K562 (cell line): ENCODE measurements around the gene CNOT4. TPM values are rescaled to one million over a fixed set of nuclear protein-coding genes. Genes with fewer than 3 reads are reported as not detected.

Source experiments
- CBX3 ChIP-seq, 2 experiments: IDR thresholded peaks; 1 replicate in 1 of 2; 2 replicates in 1 of 2; pipeline ENCODE4 v1.6.1; 2012; ENCODE audit warnings: inconsistent platforms in 2 of 2, low read length in 2 of 2, borderline replicate concordance in 1 of 2, control low read depth in 1 of 2
- CCAR2 ChIP-seq: fragments of 200-400 bp; formaldehyde crosslinking; IDR thresholded peaks from 2 replicates; pipeline ENCODE4 v1.6.1; 2017; ENCODE audit warnings: mild to moderate bottlenecking, low read depth, low read length
- ZBTB1 ChIP-seq: sonication (generic); formaldehyde crosslinking; IDR thresholded peaks from 2 replicates; pipeline ENCODE4 v1.8.1; 2023; ENCODE audit warnings: missing genetic modification reagents, low read depth, mild to moderate bottlenecking, borderline replicate concordance
- polyA plus RNA-seq, 8 experiments: library from polyadenylated mRNA; depleted of rRNA in 4 of 8; stranded (reverse) in 5 of 8; unstranded in 3 of 8; fragments of >200 nt; fragmentation: Nextera tagmentation in 2 of 8; fragmentation: Illumina TruSeq in 1 of 8; extraction: Ambion mirVana in 2 of 8; extraction: Trizol in 1 of 8; gene quantifications; 2 replicates each; pipeline versions ENCODE4 v1.2.1 to v1.2.3, GENCODE V29; 2011 to 2014; ENCODE audit warnings: inconsistent platforms in 1 of 8, missing spikeins in 1 of 8
- total RNA-seq, 7 experiments: library from RNA; depleted of rRNA in 6 of 7; stranded (reverse); fragments of >200 nt in 6 of 7; fragmentation: Illumina TruSeq in 2 of 7; extraction: Trizol in 2 of 7; gene quantifications; 2 replicates each; pipeline versions ENCODE4 v1.2.1 to v1.2.3, GENCODE V29; 2011 to 2021; ENCODE audit warnings: low replicate concordance in 1 of 7
- TF ChIP-seq, protein P1 (sequence below): fragments of 200-800 bp; sonication (Bioruptor generic); IDR thresholded peaks from 2 replicates; pipeline ENCODE4 v1.6.1; 2016; ENCODE audit warnings: missing genetic modification characterization, missing compliant biosample characterization
- TF ChIP-seq, protein P2 (sequence below): fragments of 450-650 bp; IDR thresholded peaks from 2 replicates; pipeline ENCODE4 v1.6.1; 2016; ENCODE audit warnings: low read depth
- TF ChIP-seq, protein P3 (sequence below): fragments of 450-650 bp; formaldehyde crosslinking; conservative IDR thresholded peaks from 2 replicates; pipeline ENCODE4 v1.4.0; 2022; ENCODE audit warnings: mild to moderate bottlenecking, missing genetic modification characterization
- TF ChIP-seq, protein P4 (sequence below), 2 experiments: fragments of 200-800 bp in 1 of 2; sonication (Bioruptor generic) in 1 of 2; sonication (generic) in 1 of 2; formaldehyde crosslinking in 1 of 2; IDR thresholded peaks in 1 of 2; conservative IDR thresholded peaks in 1 of 2; 2 replicates each; pipeline versions ENCODE4 v1.5.0 to v1.6.1; 2016 to 2020; ENCODE audit warnings: missing compliant biosample characterization in 1 of 2, missing genetic modification characterization in 1 of 2, missing genetic modification reagents in 1 of 2

The CNOT4 gene
- total and polyA plus RNA-seq, 9 of the 15 experiments (the other 6 are each of a cell fraction or from before 2014, with no cell fraction given), result 8.6 to 24.1 (median 15.4) TPM

DNA sequence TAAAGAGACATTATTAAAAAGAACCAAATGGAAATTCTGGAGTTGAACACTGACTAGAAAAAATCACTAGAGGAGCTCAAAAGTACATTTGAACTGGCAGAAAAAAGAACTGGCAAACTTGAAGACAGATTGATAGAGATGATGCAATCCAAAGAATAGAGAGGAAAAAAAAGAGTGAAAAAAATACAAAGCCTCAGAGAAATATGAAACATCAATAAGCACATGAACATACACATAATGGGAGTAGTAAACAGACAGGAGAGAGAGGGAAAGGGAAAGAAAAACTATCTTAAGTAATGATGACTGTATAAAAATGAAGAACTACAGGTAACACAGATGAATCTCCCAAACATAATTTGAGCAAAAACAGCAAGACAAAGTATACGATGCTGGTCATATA is 61.1 kb downstream of the CNOT4 start (continued):
- TF ChIP-seq, protein P1, sequence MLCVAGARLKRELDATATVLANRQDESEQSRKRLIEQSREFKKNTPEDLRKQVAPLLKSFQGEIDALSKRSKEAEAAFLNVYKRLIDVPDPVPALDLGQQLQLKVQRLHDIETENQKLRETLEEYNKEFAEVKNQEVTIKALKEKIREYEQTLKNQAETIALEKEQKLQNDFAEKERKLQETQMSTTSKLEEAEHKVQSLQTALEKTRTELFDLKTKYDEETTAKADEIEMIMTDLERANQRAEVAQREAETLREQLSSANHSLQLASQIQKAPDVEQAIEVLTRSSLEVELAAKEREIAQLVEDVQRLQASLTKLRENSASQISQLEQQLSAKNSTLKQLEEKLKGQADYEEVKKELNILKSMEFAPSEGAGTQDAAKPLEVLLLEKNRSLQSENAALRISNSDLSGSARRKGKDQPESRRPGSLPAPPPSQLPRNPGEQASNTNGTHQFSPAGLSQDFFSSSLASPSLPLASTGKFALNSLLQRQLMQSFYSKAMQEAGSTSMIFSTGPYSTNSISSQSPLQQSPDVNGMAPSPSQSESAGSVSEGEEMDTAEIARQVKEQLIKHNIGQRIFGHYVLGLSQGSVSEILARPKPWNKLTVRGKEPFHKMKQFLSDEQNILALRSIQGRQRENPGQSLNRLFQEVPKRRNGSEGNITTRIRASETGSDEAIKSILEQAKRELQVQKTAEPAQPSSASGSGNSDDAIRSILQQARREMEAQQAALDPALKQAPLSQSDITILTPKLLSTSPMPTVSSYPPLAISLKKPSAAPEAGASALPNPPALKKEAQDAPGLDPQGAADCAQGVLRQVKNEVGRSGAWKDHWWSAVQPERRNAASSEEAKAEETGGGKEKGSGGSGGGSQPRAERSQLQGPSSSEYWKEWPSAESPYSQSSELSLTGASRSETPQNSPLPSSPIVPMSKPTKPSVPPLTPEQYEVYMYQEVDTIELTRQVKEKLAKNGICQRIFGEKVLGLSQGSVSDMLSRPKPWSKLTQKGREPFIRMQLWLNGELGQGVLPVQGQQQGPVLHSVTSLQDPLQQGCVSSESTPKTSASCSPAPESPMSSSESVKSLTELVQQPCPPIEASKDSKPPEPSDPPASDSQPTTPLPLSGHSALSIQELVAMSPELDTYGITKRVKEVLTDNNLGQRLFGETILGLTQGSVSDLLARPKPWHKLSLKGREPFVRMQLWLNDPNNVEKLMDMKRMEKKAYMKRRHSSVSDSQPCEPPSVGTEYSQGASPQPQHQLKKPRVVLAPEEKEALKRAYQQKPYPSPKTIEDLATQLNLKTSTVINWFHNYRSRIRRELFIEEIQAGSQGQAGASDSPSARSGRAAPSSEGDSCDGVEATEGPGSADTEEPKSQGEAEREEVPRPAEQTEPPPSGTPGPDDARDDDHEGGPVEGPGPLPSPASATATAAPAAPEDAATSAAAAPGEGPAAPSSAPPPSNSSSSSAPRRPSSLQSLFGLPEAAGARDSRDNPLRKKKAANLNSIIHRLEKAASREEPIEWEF (CRISPR knock-in tag), result no peak
- TF ChIP-seq, protein P2, sequence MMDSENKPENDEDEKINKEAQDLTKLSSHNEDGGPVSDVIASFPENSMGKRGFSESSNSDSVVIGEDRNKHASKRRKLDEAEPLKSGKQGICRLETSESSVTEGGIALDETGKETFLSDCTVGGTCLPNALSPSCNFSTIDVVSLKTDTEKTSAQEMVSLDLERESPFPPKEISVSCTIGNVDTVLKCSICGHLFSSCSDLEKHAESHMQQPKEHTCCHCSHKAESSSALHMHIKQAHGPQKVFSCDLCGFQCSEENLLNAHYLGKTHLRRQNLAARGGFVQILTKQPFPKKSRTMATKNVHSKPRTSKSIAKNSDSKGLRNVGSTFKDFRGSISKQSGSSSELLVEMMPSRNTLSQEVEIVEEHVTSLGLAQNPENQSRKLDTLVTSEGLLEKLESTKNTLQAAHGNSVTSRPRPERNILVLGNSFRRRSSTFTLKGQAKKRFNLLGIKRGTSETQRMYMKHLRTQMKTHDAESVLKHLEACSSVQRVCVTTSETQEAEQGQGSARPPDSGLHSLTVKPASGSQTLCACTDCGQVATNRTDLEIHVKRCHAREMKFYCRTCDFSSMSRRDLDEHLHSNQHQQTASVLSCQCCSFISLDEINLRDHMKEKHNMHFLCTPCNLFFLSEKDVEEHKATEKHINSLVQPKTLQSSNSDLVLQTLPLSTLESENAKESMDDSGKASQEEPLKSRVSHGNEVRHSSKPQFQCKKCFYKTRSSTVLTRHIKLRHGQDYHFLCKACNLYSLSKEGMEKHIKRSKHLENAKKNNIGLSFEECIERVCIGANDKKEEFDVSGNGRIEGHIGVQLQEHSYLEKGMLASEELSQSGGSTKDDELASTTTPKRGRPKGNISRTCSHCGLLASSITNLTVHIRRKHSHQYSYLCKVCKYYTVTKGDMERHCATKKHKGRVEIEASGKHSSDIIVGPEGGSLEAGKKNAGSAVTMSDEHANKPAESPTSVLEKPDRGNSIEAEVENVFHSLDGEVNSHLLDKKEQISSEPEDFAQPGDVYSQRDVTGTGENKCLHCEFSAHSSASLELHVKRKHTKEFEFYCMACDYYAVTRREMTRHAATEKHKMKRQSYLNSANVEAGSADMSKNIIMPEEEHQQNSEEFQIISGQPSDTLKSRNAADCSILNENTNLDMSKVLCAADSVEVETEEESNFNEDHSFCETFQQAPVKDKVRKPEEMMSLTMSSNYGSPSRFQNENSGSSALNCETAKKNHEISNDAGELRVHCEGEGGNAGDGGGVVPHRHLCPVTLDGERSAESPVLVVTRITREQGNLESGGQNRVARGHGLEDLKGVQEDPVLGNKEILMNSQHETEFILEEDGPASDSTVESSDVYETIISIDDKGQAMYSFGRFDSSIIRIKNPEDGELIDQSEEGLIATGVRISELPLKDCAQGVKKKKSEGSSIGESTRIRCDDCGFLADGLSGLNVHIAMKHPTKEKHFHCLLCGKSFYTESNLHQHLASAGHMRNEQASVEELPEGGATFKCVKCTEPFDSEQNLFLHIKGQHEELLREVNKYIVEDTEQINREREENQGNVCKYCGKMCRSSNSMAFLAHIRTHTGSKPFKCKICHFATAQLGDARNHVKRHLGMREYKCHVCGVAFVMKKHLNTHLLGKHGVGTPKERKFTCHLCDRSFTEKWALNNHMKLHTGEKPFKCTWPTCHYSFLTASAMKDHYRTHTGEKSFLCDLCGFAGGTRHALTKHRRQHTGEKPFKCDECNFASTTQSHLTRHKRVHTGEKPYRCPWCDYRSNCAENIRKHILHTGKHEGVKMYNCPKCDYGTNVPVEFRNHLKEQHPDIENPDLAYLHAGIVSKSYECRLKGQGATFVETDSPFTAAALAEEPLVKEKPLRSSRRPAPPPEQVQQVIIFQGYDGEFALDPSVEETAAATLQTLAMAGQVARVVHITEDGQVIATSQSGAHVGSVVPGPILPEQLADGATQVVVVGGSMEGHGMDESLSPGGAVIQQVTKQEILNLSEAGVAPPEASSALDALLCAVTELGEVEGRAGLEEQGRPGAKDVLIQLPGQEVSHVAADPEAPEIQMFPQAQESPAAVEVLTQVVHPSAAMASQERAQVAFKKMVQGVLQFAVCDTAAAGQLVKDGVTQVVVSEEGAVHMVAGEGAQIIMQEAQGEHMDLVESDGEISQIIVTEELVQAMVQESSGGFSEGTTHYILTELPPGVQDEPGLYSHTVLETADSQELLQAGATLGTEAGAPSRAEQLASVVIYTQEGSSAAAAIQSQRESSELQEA, result no peak
- TF ChIP-seq CCAR2 (no peak), ZBTB1 (no peak), CBX3 (IDR thresholded peaks at IDR 0.05; ENCODE audit: borderline replicate concordance in 1 of 2, low read length in 2 of 2) (no peak)
- TF ChIP-seq, protein P3, sequence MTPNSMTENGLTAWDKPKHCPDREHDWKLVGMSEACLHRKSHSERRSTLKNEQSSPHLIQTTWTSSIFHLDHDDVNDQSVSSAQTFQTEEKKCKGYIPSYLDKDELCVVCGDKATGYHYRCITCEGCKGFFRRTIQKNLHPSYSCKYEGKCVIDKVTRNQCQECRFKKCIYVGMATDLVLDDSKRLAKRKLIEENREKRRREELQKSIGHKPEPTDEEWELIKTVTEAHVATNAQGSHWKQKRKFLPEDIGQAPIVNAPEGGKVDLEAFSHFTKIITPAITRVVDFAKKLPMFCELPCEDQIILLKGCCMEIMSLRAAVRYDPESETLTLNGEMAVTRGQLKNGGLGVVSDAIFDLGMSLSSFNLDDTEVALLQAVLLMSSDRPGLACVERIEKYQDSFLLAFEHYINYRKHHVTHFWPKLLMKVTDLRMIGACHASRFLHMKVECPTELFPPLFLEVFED (CRISPR knock-in tag), result no peak
- TF ChIP-seq, protein P4, sequence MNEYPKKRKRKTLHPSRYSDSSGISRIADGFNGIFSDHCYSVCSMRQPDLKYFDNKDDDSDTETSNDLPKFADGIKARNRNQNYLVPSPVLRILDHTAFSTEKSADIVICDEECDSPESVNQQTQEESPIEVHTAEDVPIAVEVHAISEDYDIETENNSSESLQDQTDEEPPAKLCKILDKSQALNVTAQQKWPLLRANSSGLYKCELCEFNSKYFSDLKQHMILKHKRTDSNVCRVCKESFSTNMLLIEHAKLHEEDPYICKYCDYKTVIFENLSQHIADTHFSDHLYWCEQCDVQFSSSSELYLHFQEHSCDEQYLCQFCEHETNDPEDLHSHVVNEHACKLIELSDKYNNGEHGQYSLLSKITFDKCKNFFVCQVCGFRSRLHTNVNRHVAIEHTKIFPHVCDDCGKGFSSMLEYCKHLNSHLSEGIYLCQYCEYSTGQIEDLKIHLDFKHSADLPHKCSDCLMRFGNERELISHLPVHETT (CRISPR knock-in tag; conservative IDR thresholded peaks at IDR 0.05 in 1 of 2, IDR thresholded peaks at IDR 0.05 in 1 of 2), result no peak
